ENCODE measurements around the gene SCD. TPM values are rescaled to one million over a fixed set of nuclear protein-coding genes. Genes with fewer than 3 reads are reported as not detected.

Gene SCD
- total RNA-seq, 1 experiment from 2014 or later: 518 TPM

- Histone ChIP-seq H4K20me1 (ENCODE audit: insufficient read depth) (no peaks in the 10 kb centered on the region), H3K27ac (no peak overlapping the region), H3K9me3 (ENCODE audit: insufficient read depth, low read depth) (no peaks in the 10 kb centered on the region), H3K36me3 (ENCODE audit: low read depth) (no peaks in the 10 kb centered on the region), H3K4me1 (replicated peaks; ENCODE audit: insufficient read depth) (no peaks in the 10 kb centered on the region), H3K4me2 (no peak overlapping the region), H2AFZ (no peak overlapping the region), H3F3A (ENCODE audit: insufficient read depth, low read depth) (no peaks in the 10 kb centered on the region), H3K4me3 (no peak overlapping the region), H3K27me3 (ENCODE audit: insufficient read depth, low read depth) (no peaks in the 10 kb centered on the region), H3K9me2 (ENCODE audit: insufficient read depth) (no peaks in the 10 kb centered on the region), H3K79me2 (ENCODE audit: low read depth) (no peaks in the 10 kb centered on the region)
- no TSS peak for BruUV-seq (replicated peaks)
- intact Hi-C loops (cut with micrococcal nuclease; ENCODE audit: unreplicated experiment): no loop called here
- CTCF ChIA-PET: no interaction called here
- TF ChIP-seq CTCF (conservative IDR thresholded peaks at IDR 0.05) (no peak), EZH2 (IDR thresholded peaks at IDR 0.05; ENCODE audit: low read depth) (no peak)
- DNase-seq: no peak
- POLR2A ChIA-PET (ENCODE audit: unreplicated experiment): no interaction called here
Observed at GRCh38 chr10:100396605-100397004, 49.6 kb downstream of the SCD start.

GRCh38 chr10:100401631-100402328, 54.7 kb downstream of the SCD start:
- H3K9me3 ChIP-seq (ENCODE audit: insufficient read depth, low read depth): no peaks in the 10 kb centered on the region
- no peaks in the 10 kb centered on the region for H3F3A ChIP-seq (ENCODE audit: insufficient read depth, low read depth)
- ChIA-PET CTCF (no interaction called here), POLR2A (ENCODE audit: unreplicated experiment) (no interaction called here)
- no peak overlapping the region for H3K4me2 ChIP-seq
- intact Hi-C loops (cut with micrococcal nuclease; ENCODE audit: unreplicated experiment): no loop called here
- no TSS peak for BruUV-seq (replicated peaks)
- H3K79me2 ChIP-seq (ENCODE audit: low read depth): no peaks in the 10 kb centered on the region
- H4K20me1 ChIP-seq (ENCODE audit: insufficient read depth): no peaks in the 10 kb centered on the region
- H3K36me3 ChIP-seq (ENCODE audit: low read depth): no peaks in the 10 kb centered on the region
- H2AFZ ChIP-seq: no peak overlapping the region
- no peak overlapping the region for H3K4me3 ChIP-seq
- no peak for DNase-seq
- no peaks in the 10 kb centered on the region for H3K27me3 ChIP-seq (ENCODE audit: insufficient read depth, low read depth)
- no peak for TF ChIP-seq EZH2 (IDR thresholded peaks at IDR 0.05; ENCODE audit: low read depth)
- TF ChIP-seq CTCF (conservative IDR thresholded peaks at IDR 0.05): no peak
- H3K4me1 ChIP-seq (replicated peaks; ENCODE audit: insufficient read depth): no peaks in the 10 kb centered on the region
- H3K27ac ChIP-seq: no peak overlapping the region
- no peaks in the 10 kb centered on the region for H3K9me2 ChIP-seq (ENCODE audit: insufficient read depth)

- CTCF ChIA-PET: no interaction called here
- no peak overlapping the region for H2AFZ ChIP-seq
- BruUV-seq (replicated peaks): no TSS peak
- no peaks in the 10 kb centered on the region for H3K27me3 ChIP-seq (ENCODE audit: insufficient read depth, low read depth)
- H3K79me2 ChIP-seq (ENCODE audit: low read depth): no peaks in the 10 kb centered on the region
- H3F3A ChIP-seq (ENCODE audit: insufficient read depth, low read depth): no peaks in the 10 kb centered on the region
- H3K9me3 ChIP-seq (ENCODE audit: insufficient read depth, low read depth): no peaks in the 10 kb centered on the region
- no peak for DNase-seq
- no peaks in the 10 kb centered on the region for H3K4me1 ChIP-seq (replicated peaks; ENCODE audit: insufficient read depth)
- intact Hi-C loops (cut with micrococcal nuclease; ENCODE audit: unreplicated experiment): no loop called here
- no peak overlapping the region for H3K4me3 ChIP-seq
- H3K36me3 ChIP-seq (ENCODE audit: low read depth): no peaks in the 10 kb centered on the region
- no peak for TF ChIP-seq CTCF (conservative IDR thresholded peaks at IDR 0.05)
- TF ChIP-seq EZH2 (IDR thresholded peaks at IDR 0.05; ENCODE audit: low read depth): no peak
- no peaks in the 10 kb centered on the region for H4K20me1 ChIP-seq (ENCODE audit: insufficient read depth)
- no peak overlapping the region for H3K4me2 ChIP-seq
- POLR2A ChIA-PET (ENCODE audit: unreplicated experiment): no interaction called here
- H3K9me2 ChIP-seq (ENCODE audit: insufficient read depth): no peaks in the 10 kb centered on the region
- H3K27ac ChIP-seq: no peak overlapping the region
Observed at GRCh38 chr10:100403734-100404133, 56.7 kb downstream of the SCD start.

Measured in PC-9 (cell line).